Calu3 (cell line): ENCODE results near the gene USP17L17. TPM values are rescaled to one million over a fixed set of nuclear protein-coding genes. Genes with fewer than 3 reads are reported as not detected.
"Not testable (repeated sequence)": the region's sequence is repeated elsewhere in the genome, so short reads cannot be mapped to it uniquely, and the experiment has no call there.

Experiments used
- Bru-seq: library from RNA; stranded (reverse); fragments of 400-500 nt; gene quantifications from one replicate; lab custom pipeline; 2021; lab: Mats Ljungman, UMichigan
- BruChase-seq, 2 experiments: library from RNA; stranded (reverse); fragments of 400-500 nt; gene quantifications; one replicate each; lab custom pipeline; 2021; lab: Mats Ljungman, UMichigan
- BruUV-seq: library from RNA; stranded (reverse); fragments of 400-500 nt; replicated peaks from 2 replicates; lab custom pipeline; 2021; lab: Mats Ljungman, UMichigan
- CTCF ChIA-PET: fragments of 300-600 bp; sonication (Branson Sonifier 250); formaldehyde crosslinking; loops from one replicate; lab custom pipeline; 2022; ENCODE audit warnings: antibody characterized with exemption; lab: Charles Lee
- DNase-seq: peaks from one replicate; pipeline ENCODE4 v3.0.0; 2022
- H3K27ac Mint-ChIP-seq: one replicate; pipeline ENCODE4 v1.8.0; 2022; ENCODE audit warnings: mixed read lengths; ENCODE audit not compliant: unreplicated experiment
- H3K27me3 Mint-ChIP-seq: one replicate; pipeline ENCODE4 v1.8.0; 2022; ENCODE audit warnings: mixed read lengths; ENCODE audit not compliant: unreplicated experiment
- H3K36me3 Mint-ChIP-seq: one replicate; pipeline ENCODE4 v1.8.0; 2022; ENCODE audit warnings: mild to moderate bottlenecking, moderate library complexity, mixed read lengths; ENCODE audit not compliant: insufficient read depth, unreplicated experiment
- H3K4me1 Mint-ChIP-seq: one replicate; pipeline ENCODE4 v1.8.0; 2022; ENCODE audit warnings: mild to moderate bottlenecking, low read depth, mixed read lengths; ENCODE audit not compliant: unreplicated experiment
- H3K4me3 Mint-ChIP-seq: one replicate; pipeline ENCODE4 v1.8.0; 2022; ENCODE audit warnings: mild to moderate bottlenecking, low read depth, moderate library complexity, mixed read lengths; ENCODE audit not compliant: unreplicated experiment
- H3K9me3 Mint-ChIP-seq: one replicate; pipeline ENCODE4 v1.8.0; 2022; ENCODE audit warnings: low read depth, mixed read lengths; ENCODE audit not compliant: unreplicated experiment
- intact Hi-C: fragments of 100-400 bp; cut with micrococcal nuclease; formaldehyde crosslinking; loops from one replicate; pipeline ENCODE4 v1.10.0; 2022; ENCODE audit not compliant: unreplicated experiment
- long read RNA-seq: library from polyadenylated mRNA; stranded (forward); transcript quantifications from one replicate; pipeline ENCODE4 v2.0.0, GENCODE V29; 2022
- total RNA-seq: library from RNA; stranded (reverse); gene quantifications from 2 replicates; pipeline ENCODE4 v1.2.3, GENCODE V29; 2022

Gene USP17L17
- total RNA-seq (not detected in 2 replicates), Bru-seq, nascent RNA (not detected), BruChase-seq, experiment 1, labeled RNA remaining after a 6-hour chase (not detected), BruChase-seq, experiment 2, labeled RNA remaining after a 2-hour chase (not detected)
- long read RNA-seq: 0 reads

GRCh38 chr4:9243579-9243978, at the start of gene USP17L17:
TSS of gene USP17L17 (plus strand) at chr4:9243879. CDS start at chr4:9243879, 0 bp downstream.
- H3K27ac Mint-ChIP-seq, H3K4me3 Mint-ChIP-seq, BruUV-seq, H3K4me1 Mint-ChIP-seq, intact Hi-C loops, H3K27me3 Mint-ChIP-seq, H3K36me3 Mint-ChIP-seq, H3K9me3 Mint-ChIP-seq, CTCF ChIA-PET, DNase-seq: not testable (repeated sequence)

- CTCF ChIA-PET, intact Hi-C loops, H3K4me3 Mint-ChIP-seq, H3K27me3 Mint-ChIP-seq, H3K36me3 Mint-ChIP-seq, BruUV-seq, H3K27ac Mint-ChIP-seq, DNase-seq, H3K4me1 Mint-ChIP-seq, H3K9me3 Mint-ChIP-seq: not testable (repeated sequence)
Measured at GRCh38 chr4:9210357-9210756, 33.3 kb upstream of the USP17L17 start, which contains the start of gene USP17L10. TSS of gene USP17L10 (plus strand) at chr4:9210657. CDS start at chr4:9210657, 0 bp downstream.

DNA sequence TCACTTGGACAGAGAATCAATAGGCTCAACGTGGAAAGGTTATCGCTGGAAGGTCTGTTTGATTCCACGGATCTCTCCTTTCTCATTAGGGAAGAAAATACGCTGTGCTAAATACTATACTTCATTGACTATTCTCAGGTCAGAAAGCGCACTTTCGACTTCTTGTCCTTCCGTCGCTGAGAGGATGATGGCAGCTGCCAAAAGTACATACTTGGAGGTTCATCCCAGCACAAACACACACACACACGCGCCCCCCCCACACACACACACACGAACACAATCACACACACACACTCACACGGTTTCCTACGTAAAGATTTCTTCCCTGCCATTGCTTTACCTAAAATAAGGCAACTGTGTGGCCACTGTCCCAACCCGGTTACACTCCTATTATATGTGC, 29.0 kb upstream of the USP17L17 start:
- H3K27ac Mint-ChIP-seq, H3K27me3 Mint-ChIP-seq, DNase-seq, H3K4me1 Mint-ChIP-seq, H3K9me3 Mint-ChIP-seq, CTCF ChIA-PET, intact Hi-C loops, H3K4me3 Mint-ChIP-seq, BruUV-seq, H3K36me3 Mint-ChIP-seq: not testable (repeated sequence)

DNA sequence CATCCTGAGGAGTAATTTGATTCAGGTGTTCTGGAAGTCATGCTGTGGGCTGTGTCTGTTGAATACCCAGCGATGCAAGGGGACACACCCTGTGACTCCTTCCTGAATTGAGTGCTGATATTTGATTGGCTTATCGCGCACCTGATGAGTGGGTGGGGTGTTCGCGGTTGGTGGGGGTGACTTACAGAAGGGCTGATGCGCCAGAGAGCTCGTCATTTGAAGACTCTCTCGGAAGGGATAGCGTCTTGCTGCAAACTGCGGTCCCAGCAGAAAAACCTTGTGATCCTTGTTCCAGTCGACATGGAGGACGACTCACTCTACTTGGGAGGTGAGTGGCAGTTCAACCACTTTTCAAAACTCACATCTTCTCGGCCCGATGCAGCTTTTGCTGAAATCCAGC, 28.6 kb upstream of the USP17L17 start, which contains the start of gene USP17L11:
Gene USP17L11 (plus strand): TSS at position 301 of the 400 bp plus-strand sequence. CDS start 0 bp downstream, at position 301.
- CTCF ChIA-PET, intact Hi-C loops, H3K36me3 Mint-ChIP-seq, H3K9me3 Mint-ChIP-seq, H3K4me1 Mint-ChIP-seq, DNase-seq, BruUV-seq, H3K27me3 Mint-ChIP-seq, H3K4me3 Mint-ChIP-seq, H3K27ac Mint-ChIP-seq: not testable (repeated sequence)

DNA sequence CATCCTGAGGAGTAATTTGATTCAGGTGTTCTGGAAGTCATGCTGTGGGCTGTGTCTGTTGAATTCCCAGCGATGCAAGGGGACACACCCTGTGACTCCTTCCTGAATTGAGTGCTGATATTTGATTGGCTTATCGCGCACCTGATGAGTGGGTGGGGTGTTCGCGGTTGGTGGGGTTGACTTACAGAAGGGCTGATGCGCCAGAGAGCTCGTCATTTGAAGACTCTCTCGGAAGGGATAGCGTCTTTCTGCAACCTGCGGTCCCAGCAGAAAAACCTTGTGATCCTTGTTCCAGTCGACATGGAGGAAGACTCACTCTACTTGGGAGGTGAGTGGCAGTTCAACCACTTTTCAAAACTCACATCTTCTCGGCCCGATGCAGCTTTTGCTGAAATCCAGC, 23.8 kb upstream of the USP17L17 start, which contains the start of gene USP17L12:
Gene USP17L12 (plus strand): TSS at position 301 of the 400 bp plus-strand sequence. CDS start 0 bp downstream, at position 301.
- H3K9me3 Mint-ChIP-seq, BruUV-seq, H3K36me3 Mint-ChIP-seq, CTCF ChIA-PET, H3K4me3 Mint-ChIP-seq, DNase-seq, H3K27me3 Mint-ChIP-seq, H3K27ac Mint-ChIP-seq, H3K4me1 Mint-ChIP-seq, intact Hi-C loops: not testable (repeated sequence)

- H3K9me3 Mint-ChIP-seq, H3K4me3 Mint-ChIP-seq, CTCF ChIA-PET, H3K27ac Mint-ChIP-seq, H3K4me1 Mint-ChIP-seq, DNase-seq, intact Hi-C loops, H3K36me3 Mint-ChIP-seq, BruUV-seq, H3K27me3 Mint-ChIP-seq: not testable (repeated sequence)
Measured at GRCh38 chr4:9224596-9224995, 19.1 kb upstream of the USP17L17 start, which contains the start of gene USP17L13. TSS of gene USP17L13 (plus strand) at chr4:9224896. CDS start at chr4:9224896, 0 bp downstream.

GRCh38 chr4:9230249-9230648, 13.4 kb upstream of the USP17L17 start:
- BruUV-seq, H3K9me3 Mint-ChIP-seq, H3K4me1 Mint-ChIP-seq, H3K36me3 Mint-ChIP-seq, CTCF ChIA-PET, DNase-seq, H3K27me3 Mint-ChIP-seq, H3K4me3 Mint-ChIP-seq, H3K27ac Mint-ChIP-seq, intact Hi-C loops: not testable (repeated sequence)

DNA sequence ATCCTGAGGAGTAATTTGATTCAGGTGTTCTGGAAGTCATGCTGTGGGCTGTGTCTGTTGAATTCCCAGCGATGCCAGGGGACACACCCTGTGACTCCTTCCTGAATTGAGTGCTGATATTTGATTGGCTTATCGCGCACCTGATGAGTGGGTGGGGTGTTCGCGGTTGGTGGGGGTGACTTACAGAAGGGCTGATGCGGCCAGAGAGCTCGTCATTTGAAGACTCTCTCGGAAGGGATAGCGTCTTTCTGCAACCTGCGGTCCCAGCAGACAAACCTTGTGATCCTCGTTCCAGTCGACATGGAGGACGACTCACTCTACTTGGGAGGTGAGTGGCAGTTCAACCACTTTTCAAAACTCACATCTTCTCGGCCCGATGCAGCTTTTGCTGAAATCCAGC, 9.6 kb upstream of the USP17L17 start, which contains the start of gene USP17L15:
Gene USP17L15 (plus strand): TSS at position 301 of the 400 bp plus-strand sequence. CDS start 0 bp downstream, at position 301.
- H3K27me3 Mint-ChIP-seq, H3K9me3 Mint-ChIP-seq, BruUV-seq, intact Hi-C loops, CTCF ChIA-PET, DNase-seq, H3K27ac Mint-ChIP-seq, H3K4me1 Mint-ChIP-seq, H3K36me3 Mint-ChIP-seq, H3K4me3 Mint-ChIP-seq: not testable (repeated sequence)

DNA sequence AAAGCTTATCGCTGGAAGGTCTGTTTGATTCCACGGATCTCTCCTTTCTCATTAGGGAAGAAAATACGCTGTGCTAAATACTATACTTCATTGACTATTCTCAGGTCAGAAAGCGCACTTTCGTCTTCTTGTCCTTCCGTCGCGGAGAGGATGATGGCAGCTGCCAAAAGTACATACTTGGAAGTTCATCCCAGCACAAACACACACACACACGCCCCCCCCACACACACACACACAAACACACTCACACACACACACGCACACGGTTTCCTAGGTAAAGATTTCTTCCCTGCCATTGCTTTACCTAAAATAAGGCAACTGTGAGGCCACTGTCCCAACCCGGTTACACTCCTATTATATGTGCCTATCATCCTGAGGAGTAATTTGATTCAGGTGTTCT, 5.2 kb upstream of the USP17L17 start:
- CTCF ChIA-PET, intact Hi-C loops, H3K27ac Mint-ChIP-seq, H3K9me3 Mint-ChIP-seq, BruUV-seq, H3K4me3 Mint-ChIP-seq, H3K4me1 Mint-ChIP-seq, DNase-seq, H3K27me3 Mint-ChIP-seq, H3K36me3 Mint-ChIP-seq: not testable (repeated sequence)
